Gastrocnemius medialis (tissue), 4 donors: ENCODE measurements around the gene BANF1. TPM values are rescaled to one million over a fixed set of nuclear protein-coding genes. Genes with fewer than 3 reads are reported as not detected.

Experiments used
- ATAC-seq, 2 donors: fragments of 150-250 bp; one replicate each; pipeline ENCODE4 v1.9.1; 2016
- DNase-seq, 2 donors: peaks; one replicate each; pipeline ENCODE4 v3.0.0-alpha.2; 2019
- H3K27ac ChIP-seq, 4 donors: fragments of 200-600 bp; sonication (generic); 1 replicate in 1 of 4; 2 replicates in 3 of 4; pipeline ENCODE4 v1.5.1; 2016 to 2018; ENCODE audit warnings: mild to moderate bottlenecking in 2 of 4, moderate library complexity in 1 of 4
- H3K27me3 ChIP-seq, 3 donors: fragments of 200-600 bp; sonication (generic) in 2 of 3; 1 replicate in 1 of 3; 2 replicates in 2 of 3; pipeline versions ENCODE4 v1.5.1 to v1.6.0; 2016 to 2019; ENCODE audit warnings: mild to moderate bottlenecking in 1 of 3, moderate library complexity in 1 of 3
- H3K36me3 ChIP-seq, 2 donors: fragments of 200-600 bp; sonication (generic) in 1 of 2; one replicate each; pipeline ENCODE4 v1.5.1; 2017 to 2018
- H3K4me1 ChIP-seq, 2 donors: fragments of 200-600 bp; sonication (generic) in 1 of 2; one replicate each; pipeline ENCODE4 v1.5.1; 2016 to 2017; ENCODE audit warnings: mild to moderate bottlenecking in 2 of 2
- H3K4me3 ChIP-seq, 4 donors: fragments of 200-600 bp; sonication (generic) in 3 of 4; 1 replicate in 1 of 4; 2 replicates in 3 of 4; pipeline ENCODE4 v1.5.1; 2016 to 2019; ENCODE audit warnings: mild to moderate bottlenecking in 2 of 4
- H3K9me3 ChIP-seq, 3 donors: fragments of 200-600 bp; sonication (generic) in 2 of 3; 1 replicate in 1 of 3; 2 replicates in 2 of 3; pipeline ENCODE4 v1.5.1; 2016 to 2019
- CTCF ChIP-seq, 5 experiments: fragments of 450-650 bp in 3 of 5; fragments of 200-600 bp in 2 of 5; sonication (generic) in 2 of 5; IDR thresholded peaks in 4 of 5; conservative IDR thresholded peaks in 1 of 5; 1 replicate in 4 of 5; 2 replicates in 1 of 5; pipeline ENCODE4 v1.5.1; 2016 to 2019; ENCODE audit warnings: antibody characterized with exemption in 5 of 5, mild to moderate bottlenecking in 3 of 5, moderate library complexity in 3 of 5
- POLR2A ChIP-seq, 2 donors: fragments of 450-650 bp; IDR thresholded peaks; one replicate each; pipeline ENCODE4 v1.6.1; 2017; ENCODE audit warnings: antibody characterized with exemption in 2 of 2, mild to moderate bottlenecking in 2 of 2, moderate library complexity in 2 of 2
- in situ Hi-C, 4 donors: fragments of 200-750 bp; cut with MboI; loops; one replicate each; pipeline versions ENCODE4 v1.15.0 to v1.8.0; 2017; ENCODE audit warnings: low sequenced_read_pairs in 4 of 4
- intact Hi-C: fragments of 100-400 bp; cut with DNase I; formaldehyde crosslinking; loops from one replicate; pipeline ENCODE4 v1.15.1; 2023; ENCODE audit warnings: low total_unique reads
- total RNA-seq, 4 donors: library from RNA; depleted of rRNA; stranded (reverse); fragments of >200 nt; gene quantifications; one replicate each; pipeline versions ENCODE4 v1.1.0 to v1.2.3, GENCODE V29; 2016

BANF1 gene
- total RNA-seq, 4 donors from 2014 or later: 57.4 to 126 (median 72.1) TPM

- no peaks in the 10 kb centered on the region for H3K9me3 ChIP-seq
- peaks cover 0 to 49% of the 10 kb centered on the region in 2 donors for H3K36me3 ChIP-seq
- H3K4me3 ChIP-seq: no peak overlapping the region
- H3K27me3 ChIP-seq: no peaks in the 10 kb centered on the region
- in situ Hi-C loops: loop anchor here in 1 of 4 donors (10.0 kb wide), 1 partner anchor 80 kb away; the partner anchor contains the start of gene FIBP
- TF ChIP-seq POLR2A (IDR thresholded peaks at IDR 0.05) (no peak), CTCF (IDR thresholded peaks at IDR 0.05 in 4 of 5, conservative IDR thresholded peaks at IDR 0.05 in 1 of 5) (no peak)
- H3K4me1 ChIP-seq: peaks cover 34 to 41% of the 10 kb centered on the region in 2 donors
- intact Hi-C loops: loop anchor here (5.0 kb wide), 1 partner anchor 348 kb away; the partner anchor contains the start of gene PCNX3
- ATAC-seq (no peak), DNase-seq (no peak)
- no peak overlapping the region for H3K27ac ChIP-seq
Measured at GRCh38 chr11:65964906-65965305, 37.4 kb upstream of the BANF1 start.

GRCh38 chr11:65965986-65966762, 36.1 kb upstream of the BANF1 start:
- Histone ChIP-seq H3K27ac (no peak overlapping the region), H3K9me3 (no peaks in the 10 kb centered on the region), H3K27me3 (no peaks in the 10 kb centered on the region), H3K36me3 (peaks cover 0 to 54% of the 10 kb centered on the region in 2 donors), H3K4me3 (no peak overlapping the region), H3K4me1 (peaks cover 40 to 41% of the 10 kb centered on the region in 2 donors)
- intact Hi-C loops: no loop called here
- DNase-seq (no peak), ATAC-seq (no peak)
- no peak for TF ChIP-seq CTCF (IDR thresholded peaks at IDR 0.05 in 4 of 5, conservative IDR thresholded peaks at IDR 0.05 in 1 of 5)
- in situ Hi-C loops: loop anchor here in 1 of 4 donors (10.0 kb wide), 1 partner anchor 81 kb away; the partner anchor contains the start of gene FIBP

- in situ Hi-C loops (loop anchor here in 1 of 4 donors (10.0 kb wide), 1 partner anchor 83 kb away; the partner anchor contains the start of gene FIBP), intact Hi-C loops (no loop called here)
- no peaks in the 10 kb centered on the region for H3K27me3 ChIP-seq
- H3K36me3 ChIP-seq: peaks cover 0 to 54% of the 10 kb centered on the region in 2 donors
- H3K9me3 ChIP-seq: no peaks in the 10 kb centered on the region
- no peak overlapping the region for H3K4me3 ChIP-seq
- H3K4me1 ChIP-seq: peaks cover 39 to 40% of the 10 kb centered on the region in 2 donors
- DNase-seq (no peak), ATAC-seq (no peak)
- TF ChIP-seq CTCF (IDR thresholded peaks at IDR 0.05 in 4 of 5, conservative IDR thresholded peaks at IDR 0.05 in 1 of 5): no peak
- no peak for TF ChIP-seq POLR2A (IDR thresholded peaks at IDR 0.05)
- no peak overlapping the region for H3K27ac ChIP-seq
Measured at GRCh38 chr11:65967329-65967934, 34.9 kb upstream of the BANF1 start.

GRCh38 chr11:65968600-65969482, 33.5 kb upstream of the BANF1 start:
- in situ Hi-C loops: loop anchor here in 1 of 4 donors (10.0 kb wide), 1 partner anchor 84 kb away; the partner anchor contains the start of gene FIBP
- intact Hi-C loops: loop anchor here (1.0 kb wide), 1 partner anchor 20 kb away; no protein-coding TSS in a partner anchor
- Histone ChIP-seq H3K27me3 (no peaks in the 10 kb centered on the region), H3K4me3 (no peak overlapping the region), H3K9me3 (no peaks in the 10 kb centered on the region), H3K27ac (peak overlapping the region; percentile 78 to 86 (median 82)), H3K4me1 (peaks cover 25 to 26% of the 10 kb centered on the region in 2 donors), H3K36me3 (peaks cover 0 to 64% of the 10 kb centered on the region in 2 donors)
- peak; percentile 57 to 76 for DNase-seq
- ATAC-seq: peak; percentile 98
- no peak for TF ChIP-seq POLR2A (IDR thresholded peaks at IDR 0.05)
- peak in 4 of 5 experiments; percentile 30 to 48 (median 32) for TF ChIP-seq CTCF (IDR thresholded peaks at IDR 0.05 in 4 of 5, conservative IDR thresholded peaks at IDR 0.05 in 1 of 5)
